ENCODE results near the gene PFKP. TPM values are rescaled to one million over a fixed set of nuclear protein-coding genes. Genes with fewer than 3 reads are reported as not detected.

Gene PFKP
- total RNA-seq, 1 donor from 2014 or later = 150 TPM

DNA sequence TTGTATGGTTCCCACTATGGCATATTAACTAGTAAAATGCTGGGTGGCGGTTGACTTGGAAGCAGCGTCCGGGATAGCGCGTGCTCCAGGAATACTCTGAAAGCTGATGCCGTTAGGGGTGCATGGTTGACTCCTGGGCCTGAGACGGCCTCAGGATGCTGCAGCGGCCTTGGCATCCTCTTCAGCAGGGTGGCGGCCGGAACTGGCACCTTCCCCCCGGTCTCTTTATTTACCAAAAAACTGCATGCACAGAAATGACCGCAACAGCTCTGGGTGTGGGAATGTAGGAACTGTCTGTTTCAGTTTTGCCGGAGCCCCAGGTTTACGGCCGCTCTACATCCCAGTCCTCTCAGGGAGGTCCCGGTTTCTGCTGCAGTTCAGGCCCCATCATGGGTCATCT, 28.8 kb downstream of the PFKP start:
- TF ChIP-seq, protein P1, sequence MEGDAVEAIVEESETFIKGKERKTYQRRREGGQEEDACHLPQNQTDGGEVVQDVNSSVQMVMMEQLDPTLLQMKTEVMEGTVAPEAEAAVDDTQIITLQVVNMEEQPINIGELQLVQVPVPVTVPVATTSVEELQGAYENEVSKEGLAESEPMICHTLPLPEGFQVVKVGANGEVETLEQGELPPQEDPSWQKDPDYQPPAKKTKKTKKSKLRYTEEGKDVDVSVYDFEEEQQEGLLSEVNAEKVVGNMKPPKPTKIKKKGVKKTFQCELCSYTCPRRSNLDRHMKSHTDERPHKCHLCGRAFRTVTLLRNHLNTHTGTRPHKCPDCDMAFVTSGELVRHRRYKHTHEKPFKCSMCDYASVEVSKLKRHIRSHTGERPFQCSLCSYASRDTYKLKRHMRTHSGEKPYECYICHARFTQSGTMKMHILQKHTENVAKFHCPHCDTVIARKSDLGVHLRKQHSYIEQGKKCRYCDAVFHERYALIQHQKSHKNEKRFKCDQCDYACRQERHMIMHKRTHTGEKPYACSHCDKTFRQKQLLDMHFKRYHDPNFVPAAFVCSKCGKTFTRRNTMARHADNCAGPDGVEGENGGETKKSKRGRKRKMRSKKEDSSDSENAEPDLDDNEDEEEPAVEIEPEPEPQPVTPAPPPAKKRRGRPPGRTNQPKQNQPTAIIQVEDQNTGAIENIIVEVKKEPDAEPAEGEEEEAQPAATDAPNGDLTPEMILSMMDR (IDR thresholded peaks at IDR 0.05) = no peak
- Mint-ChIP-seq H3K4me3 (ENCODE audit: unreplicated experiment) (peak overlapping the region; percentile 52), H3K27ac (ENCODE audit: unreplicated experiment) (peak overlapping the region; percentile 96)

GRCh38 chr10:3097160-3097559, 29.8 kb downstream of the PFKP start:
- no peak overlapping the region for H3K4me3 Mint-ChIP-seq (ENCODE audit: unreplicated experiment)
- no peaks in the 10 kb centered on the region for H3K27me3 Mint-ChIP-seq (ENCODE audit: unreplicated experiment)
- no peaks in the 10 kb centered on the region for H3K9me3 Mint-ChIP-seq (ENCODE audit: unreplicated experiment)
- H3K36me3 Mint-ChIP-seq (ENCODE audit: unreplicated experiment) = peaks cover 24% of the 10 kb centered on the region
- DNase-seq (ENCODE audit: extremely low spot score, unreplicated experiment) = no peak
- TF ChIP-seq, protein P1 (IDR thresholded peaks at IDR 0.05) = no peak
- H3K4me1 Mint-ChIP-seq (ENCODE audit: unreplicated experiment) = peaks cover 70% of the 10 kb centered on the region
- peak overlapping the region; percentile 96 for H3K27ac Mint-ChIP-seq (ENCODE audit: unreplicated experiment)

More for the DNA sequence above, 28.8 kb downstream of the PFKP start:
- no peak for DNase-seq (ENCODE audit: extremely low spot score, unreplicated experiment)
- Mint-ChIP-seq H3K4me1 (ENCODE audit: unreplicated experiment) (peaks cover 78% of the 10 kb centered on the region), H3K27me3 (ENCODE audit: unreplicated experiment) (no peaks in the 10 kb centered on the region), H3K9me3 (ENCODE audit: unreplicated experiment) (no peaks in the 10 kb centered on the region), H3K36me3 (ENCODE audit: unreplicated experiment) (peaks cover 18% of the 10 kb centered on the region)

- DNase-seq (ENCODE audit: extremely low spot score, unreplicated experiment) = no peak
- peaks cover 35% of the 10 kb centered on the region for H3K36me3 Mint-ChIP-seq (ENCODE audit: unreplicated experiment)
- H3K27ac Mint-ChIP-seq (ENCODE audit: unreplicated experiment) = peak overlapping the region; percentile 54
- no peaks in the 10 kb centered on the region for H3K27me3 Mint-ChIP-seq (ENCODE audit: unreplicated experiment)
- TF ChIP-seq, protein P1 (IDR thresholded peaks at IDR 0.05) = no peak
- no peak overlapping the region for H3K4me3 Mint-ChIP-seq (ENCODE audit: unreplicated experiment)
- H3K9me3 Mint-ChIP-seq (ENCODE audit: unreplicated experiment) = no peaks in the 10 kb centered on the region
- peaks cover 57% of the 10 kb centered on the region for H3K4me1 Mint-ChIP-seq (ENCODE audit: unreplicated experiment)
Measured at GRCh38 chr10:3098689-3099088, 31.3 kb downstream of the PFKP start.

DNA sequence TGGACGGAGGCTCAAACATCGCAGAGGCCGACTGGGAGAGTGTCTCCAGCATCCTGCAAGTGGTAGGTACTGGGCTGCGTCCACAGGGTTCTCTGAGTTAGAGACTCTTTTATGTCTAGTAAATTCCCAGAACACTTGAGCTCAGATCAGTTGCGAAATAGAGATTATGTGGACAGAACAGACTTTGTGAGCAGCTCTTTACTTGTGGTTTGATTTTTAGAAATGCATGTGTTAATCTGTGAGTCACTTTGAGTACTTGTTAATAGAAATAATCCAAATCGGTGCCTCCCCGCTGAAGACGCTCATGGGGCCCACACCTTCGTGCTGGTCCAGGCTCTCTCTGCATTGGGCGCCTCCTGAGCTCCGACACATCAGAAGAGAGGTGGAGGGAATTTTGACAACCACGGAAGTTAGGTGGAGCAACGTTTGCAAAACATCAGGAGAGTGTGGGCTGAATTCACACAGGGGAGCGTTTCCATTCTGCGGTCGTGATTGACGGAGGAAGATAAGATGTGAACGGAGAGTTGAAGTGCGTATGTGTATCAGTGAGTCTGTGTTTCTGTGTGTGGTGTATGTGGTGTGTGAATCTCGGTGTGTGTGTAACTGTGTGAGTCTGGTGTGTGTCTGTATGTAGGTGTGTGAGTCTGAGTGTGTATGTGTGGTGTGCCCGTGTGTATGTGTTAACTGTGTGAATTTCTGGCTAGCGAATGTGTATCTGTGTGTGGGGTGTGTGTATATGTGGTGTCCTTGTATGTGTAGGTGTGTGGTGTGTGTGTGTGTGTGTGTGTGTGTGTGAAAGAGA, 32.1 kb downstream of the PFKP start:
- Mint-ChIP-seq H3K4me3 (ENCODE audit: unreplicated experiment) (no peak overlapping the region), H3K27me3 (ENCODE audit: unreplicated experiment) (no peaks in the 10 kb centered on the region), H3K9me3 (ENCODE audit: unreplicated experiment) (no peaks in the 10 kb centered on the region), H3K27ac (ENCODE audit: unreplicated experiment) (peak overlapping the region; percentile 54), H3K4me1 (ENCODE audit: unreplicated experiment) (peaks cover 49% of the 10 kb centered on the region), H3K36me3 (ENCODE audit: unreplicated experiment) (peaks cover 38% of the 10 kb centered on the region)
- DNase-seq (ENCODE audit: extremely low spot score, unreplicated experiment) = no peak
- TF ChIP-seq, protein P1 (IDR thresholded peaks at IDR 0.05) = no peak

GRCh38 chr10:3100093-3100792, 32.9 kb downstream of the PFKP start:
- no peak overlapping the region for H3K4me3 Mint-ChIP-seq (ENCODE audit: unreplicated experiment)

More at GRCh38 chr10:3100093-3100792, 32.9 kb downstream of the PFKP start:
- no peaks in the 10 kb centered on the region for H3K27me3 Mint-ChIP-seq (ENCODE audit: unreplicated experiment)
- H3K27ac Mint-ChIP-seq (ENCODE audit: unreplicated experiment) = peak overlapping the region; percentile 28
- TF ChIP-seq, protein P1 (IDR thresholded peaks at IDR 0.05) = no peak
- H3K4me1 Mint-ChIP-seq (ENCODE audit: unreplicated experiment) = peaks cover 41% of the 10 kb centered on the region
- peaks cover 41% of the 10 kb centered on the region for H3K36me3 Mint-ChIP-seq (ENCODE audit: unreplicated experiment)
- DNase-seq (ENCODE audit: extremely low spot score, unreplicated experiment) = no peak
- no peaks in the 10 kb centered on the region for H3K9me3 Mint-ChIP-seq (ENCODE audit: unreplicated experiment)
